NCI-H1092 treated with DMSO at 0.1 percent for 48 hours (cell line): Measurements from ENCODE around the gene GPRC5D.

Experiments
- DNase-seq: peaks from one replicate; lab custom pipeline; 2025; lab: John Stamatoyannopoulos, UW

GPRC5D gene

DNA sequence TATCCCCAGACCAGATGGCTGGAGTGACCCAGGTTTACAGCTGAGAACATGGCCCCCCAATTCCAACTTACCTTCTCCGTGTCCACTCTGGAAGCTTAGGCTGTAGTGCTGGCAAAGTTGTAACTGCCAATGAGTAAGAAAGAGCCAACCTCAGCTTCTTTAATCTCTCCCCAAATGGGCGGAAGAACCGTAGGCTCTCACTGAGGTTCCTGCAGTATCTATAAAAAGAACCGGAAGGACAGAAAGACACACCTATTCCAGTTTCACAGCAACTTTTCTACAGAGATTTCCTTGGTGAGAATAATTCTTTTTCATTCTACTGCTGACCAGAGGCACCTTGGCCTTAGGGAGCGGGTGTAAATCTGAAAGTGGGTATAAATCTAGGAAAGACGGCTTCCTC, at the start of gene GPRC5D:
Gene GPRC5D, minus strand, starts transcription at position 135 of the 400 bp plus-strand sequence. CDS start 1,786 bp downstream, outside the sequence.
- no peak for DNase-seq

DNA sequence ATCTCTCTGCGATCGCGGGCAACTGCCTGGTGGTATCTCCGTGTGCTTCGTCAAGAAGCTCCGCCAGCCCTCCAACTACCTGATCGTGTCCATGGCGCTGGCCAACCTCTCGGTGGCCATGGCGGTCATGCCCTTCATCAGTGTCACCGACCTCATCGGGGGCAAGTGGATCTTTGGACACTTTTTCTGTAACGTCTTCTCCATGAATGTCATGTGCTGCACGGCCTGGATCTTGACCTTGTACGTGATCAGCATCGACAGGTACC, 49.7 kb upstream of the GPRC5D start:
- no peak for DNase-seq

DNA sequence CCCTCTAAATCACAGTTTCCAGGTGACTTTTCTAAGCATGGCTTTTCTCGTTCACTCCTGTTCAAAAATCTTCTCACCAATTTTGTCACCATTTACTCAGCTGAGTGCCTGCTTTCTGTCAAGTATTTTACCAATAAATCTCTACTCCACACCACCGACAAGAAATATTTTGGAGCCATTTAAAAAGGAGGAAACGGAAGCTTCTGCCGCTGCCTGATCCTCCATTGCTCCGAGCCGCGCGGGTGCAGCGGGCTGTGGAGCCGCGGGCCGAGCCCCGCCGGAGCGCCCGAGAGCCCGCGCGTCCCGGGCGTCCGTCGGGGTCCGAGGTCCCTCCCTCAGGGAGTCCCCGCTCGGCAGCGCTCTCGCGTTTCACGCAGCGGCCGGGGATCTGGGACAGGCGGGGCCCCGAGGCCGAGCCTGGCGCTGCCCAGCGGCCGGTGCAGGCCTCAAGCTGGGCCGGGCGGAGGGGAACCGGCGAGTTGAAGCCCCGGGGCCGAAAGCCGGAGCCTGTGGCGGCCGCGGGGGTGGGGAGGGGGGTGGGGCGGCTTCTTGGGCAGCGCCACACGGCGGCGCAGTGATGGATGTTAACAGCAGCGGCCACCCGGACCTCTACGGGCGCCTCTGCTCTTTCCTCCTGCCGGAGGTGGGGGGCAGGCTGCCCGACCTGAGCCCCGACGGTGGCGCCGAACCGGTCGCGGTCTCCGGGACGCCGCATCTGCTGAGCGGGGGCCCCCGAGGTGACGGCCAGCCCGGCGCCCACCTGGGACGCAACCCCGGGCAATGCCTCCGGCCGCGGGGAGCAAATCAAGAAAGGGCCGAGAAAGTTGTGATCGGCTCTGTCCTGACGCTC, 49.2 kb upstream of the GPRC5D start:
- peak; percentile 50 for DNase-seq

DNA sequence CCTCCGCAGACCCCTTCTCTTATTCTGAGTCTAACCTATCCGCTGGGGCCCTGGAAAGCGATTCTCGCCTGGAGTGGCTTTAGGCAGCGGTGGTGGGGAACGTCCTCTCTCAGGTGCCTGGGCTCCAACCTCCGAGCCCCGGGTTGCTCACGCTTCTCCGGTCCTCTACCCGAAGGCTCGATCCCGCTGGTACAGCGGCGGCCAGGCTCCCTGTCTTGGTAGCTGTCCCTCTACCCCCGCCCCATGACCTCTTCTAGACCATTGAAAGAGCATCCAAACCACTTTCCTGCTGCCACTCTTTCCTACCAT, 48.6 kb upstream of the GPRC5D start:
- peak; percentile 87 for DNase-seq

DNA sequence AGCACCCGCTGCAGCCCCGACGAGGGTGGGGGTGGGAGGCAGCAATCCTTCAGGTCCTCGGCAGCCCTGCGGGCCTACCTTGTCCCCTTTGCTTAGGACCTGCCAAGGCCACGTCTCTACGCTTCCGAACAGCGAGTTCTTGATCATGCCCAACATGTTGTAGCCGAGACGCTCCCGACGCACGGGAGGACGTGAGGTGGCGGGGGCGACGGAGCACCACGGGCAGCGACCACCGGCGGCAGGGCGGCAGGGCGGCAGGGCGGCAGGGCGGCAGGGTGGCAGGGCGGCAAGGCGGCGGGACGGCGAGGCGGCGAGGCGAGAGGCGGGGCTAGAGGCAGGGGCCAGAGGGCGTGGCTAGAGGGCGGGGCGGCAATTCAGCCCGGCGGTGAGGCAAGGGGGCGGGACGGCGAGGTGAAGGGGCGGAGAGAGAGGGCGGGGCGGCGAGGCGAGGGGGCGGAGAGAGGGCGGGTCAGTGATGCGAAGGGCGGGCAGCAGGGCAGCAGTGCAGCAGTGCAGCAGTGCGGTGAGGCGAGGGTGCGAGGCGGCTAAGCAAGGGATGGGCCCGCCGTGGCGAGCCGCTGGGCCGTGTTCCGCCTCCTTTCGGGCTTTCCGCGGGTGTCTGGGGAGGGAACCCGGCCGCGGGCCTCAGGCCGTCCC, 48.1 kb upstream of the GPRC5D start, which contains the start of gene HEBP1:
Gene HEBP1, minus strand, starts transcription at position 307 of the 657 bp plus-strand sequence. Its CDS starts 151 bp downstream, at position 156.
- DNase-seq = peak; percentile 88

DNA sequence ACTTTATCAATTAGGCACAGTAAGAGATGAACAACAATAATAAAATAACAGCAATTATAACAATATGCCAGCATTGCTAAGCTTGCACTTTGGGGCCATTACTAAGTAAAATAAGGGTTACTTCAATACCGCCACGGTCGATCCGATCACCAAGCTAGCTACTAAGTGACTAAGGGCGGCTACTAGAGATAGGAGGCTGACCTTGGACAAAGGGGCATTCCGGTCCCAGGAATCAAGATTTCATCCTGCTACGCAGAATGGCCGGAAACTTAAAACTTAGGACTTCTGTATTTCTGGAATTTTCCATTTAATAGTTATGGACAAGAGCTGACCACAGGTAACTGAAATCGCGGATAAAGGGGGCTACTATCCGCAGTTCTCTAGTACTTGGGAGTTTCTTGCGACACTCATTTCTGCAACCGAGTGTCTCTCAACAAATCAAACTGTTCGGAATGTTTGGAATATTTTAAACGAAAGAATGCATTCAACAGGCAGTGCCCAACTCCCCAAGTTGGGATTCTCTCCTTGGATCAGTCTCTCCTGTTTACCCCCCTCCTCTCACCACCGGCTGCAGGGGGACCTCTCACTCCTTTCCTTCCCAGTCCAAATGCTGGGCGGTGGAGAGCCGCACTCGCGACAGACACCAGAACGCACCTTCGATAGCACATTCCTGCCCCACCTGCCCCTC, 47.4 kb upstream of the GPRC5D start:
- peak; percentile 50 for DNase-seq

DNA sequence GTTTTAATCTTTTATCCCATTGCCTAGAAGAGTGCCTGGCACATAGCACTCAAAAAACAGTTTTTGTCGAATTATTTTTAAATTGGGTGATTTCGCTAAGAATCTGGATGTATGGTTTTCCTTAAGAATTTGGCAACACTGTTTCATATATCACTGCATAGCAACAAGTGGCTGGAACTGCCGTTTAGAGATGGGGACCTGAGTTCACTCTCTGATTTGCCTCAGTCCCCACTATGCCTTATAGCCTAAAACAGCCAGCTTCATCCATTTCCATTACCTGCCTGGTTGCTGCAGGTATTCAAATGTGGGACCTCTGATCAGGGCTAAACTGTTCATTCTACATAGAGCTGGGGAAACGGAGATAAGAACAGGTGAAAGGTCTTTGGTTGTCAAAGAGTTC, 46.3 kb upstream of the GPRC5D start:
- DNase-seq = no peak

DNA sequence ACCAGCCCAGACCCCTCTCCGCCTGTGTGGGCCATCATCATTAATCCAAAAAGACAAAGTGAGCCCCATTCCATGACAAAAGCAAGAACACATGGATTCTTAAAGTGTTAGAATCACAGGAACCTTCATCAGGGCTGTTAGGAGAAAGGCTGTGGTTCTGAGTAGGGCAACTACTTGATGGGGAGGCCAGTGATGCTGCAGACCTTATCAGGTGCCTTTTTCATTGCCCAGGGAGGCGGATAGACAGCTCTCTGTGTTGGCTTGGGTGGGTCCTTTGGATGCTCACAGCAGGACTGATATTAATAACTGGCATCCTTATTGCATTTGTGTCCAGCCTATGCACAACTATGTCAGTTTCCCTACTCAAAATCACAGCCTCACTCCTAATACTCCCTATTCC, 45.8 kb upstream of the GPRC5D start:
- no peak for DNase-seq

DNA sequence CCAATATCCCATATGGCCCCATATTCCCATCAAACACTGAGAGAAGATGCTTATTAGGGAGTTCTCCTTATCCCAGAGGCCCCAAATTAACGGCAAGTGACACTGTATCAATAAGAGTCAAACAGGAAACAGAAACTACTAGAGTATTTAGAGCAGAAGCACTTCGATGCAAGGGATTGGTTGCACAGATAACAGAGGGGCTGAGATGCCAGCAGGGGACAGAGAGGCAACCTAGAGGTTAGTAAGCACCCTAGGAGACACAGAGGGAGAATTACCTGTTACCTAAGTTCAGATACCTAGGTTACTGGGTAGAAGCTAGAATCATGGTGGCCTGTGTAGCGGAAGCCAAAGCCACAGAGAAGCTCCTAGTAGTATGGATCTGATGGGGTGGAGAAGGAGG, 45.2 kb upstream of the GPRC5D start:
- DNase-seq = no peak

DNA sequence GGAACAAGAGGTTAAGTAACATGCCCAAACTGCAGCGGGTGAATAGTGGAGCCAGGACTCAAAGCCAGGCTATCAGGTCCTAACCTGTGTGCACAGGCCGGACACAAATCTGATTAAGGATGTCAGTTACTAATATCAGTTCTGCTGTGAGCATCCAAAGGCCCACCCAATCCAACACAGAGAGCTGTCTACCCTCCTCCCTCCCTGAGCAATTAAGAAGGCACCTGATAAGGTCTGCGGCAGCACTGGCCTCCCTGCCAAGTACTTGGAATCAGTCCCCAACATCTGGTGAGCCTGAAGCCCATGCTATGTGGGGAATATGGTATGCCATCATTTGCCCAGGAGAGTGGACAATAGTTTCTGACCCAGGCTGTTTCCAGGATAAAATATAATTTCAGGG, 44.2 kb upstream of the GPRC5D start:
- no peak for DNase-seq

DNA sequence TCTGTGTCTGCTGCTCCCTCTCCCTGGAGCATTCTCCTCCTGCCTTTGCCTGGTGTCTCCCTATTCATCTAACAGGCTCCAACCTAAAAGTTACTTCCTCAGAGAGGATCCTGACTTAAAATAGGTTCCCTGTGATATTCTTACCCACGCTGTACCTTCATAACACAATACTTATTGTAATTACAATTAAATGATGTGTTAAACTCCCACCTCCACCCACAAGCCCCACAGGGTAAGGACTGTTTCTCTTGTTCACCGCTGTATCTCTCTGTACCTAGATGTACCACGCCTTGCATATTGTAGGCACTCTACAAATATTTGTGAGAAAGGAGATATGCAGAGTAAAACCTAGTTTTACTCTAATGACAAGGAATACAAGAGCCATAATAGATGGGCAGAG, 43.1 kb upstream of the GPRC5D start:
- no peak for DNase-seq

DNA sequence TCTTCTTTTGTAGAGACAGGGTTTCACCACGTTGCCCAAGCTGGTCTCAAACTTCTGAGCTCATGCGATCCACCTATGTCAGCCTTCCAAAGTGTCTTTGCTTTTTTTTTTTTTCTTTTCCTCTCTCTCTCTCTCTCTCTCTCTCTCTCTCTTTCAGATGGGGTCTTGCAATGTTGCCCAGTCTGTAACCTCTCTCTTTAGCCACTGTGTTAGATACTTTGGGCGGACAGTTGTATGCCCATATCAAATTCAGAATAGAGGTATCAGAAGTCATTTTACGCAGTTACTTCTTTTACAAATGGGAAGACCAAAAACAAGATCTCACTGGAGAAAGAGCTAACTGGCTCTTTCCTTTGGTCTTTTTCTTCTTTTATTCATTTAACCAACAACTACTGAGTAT, 41.4 kb upstream of the GPRC5D start:
- DNase-seq = no peak

DNA sequence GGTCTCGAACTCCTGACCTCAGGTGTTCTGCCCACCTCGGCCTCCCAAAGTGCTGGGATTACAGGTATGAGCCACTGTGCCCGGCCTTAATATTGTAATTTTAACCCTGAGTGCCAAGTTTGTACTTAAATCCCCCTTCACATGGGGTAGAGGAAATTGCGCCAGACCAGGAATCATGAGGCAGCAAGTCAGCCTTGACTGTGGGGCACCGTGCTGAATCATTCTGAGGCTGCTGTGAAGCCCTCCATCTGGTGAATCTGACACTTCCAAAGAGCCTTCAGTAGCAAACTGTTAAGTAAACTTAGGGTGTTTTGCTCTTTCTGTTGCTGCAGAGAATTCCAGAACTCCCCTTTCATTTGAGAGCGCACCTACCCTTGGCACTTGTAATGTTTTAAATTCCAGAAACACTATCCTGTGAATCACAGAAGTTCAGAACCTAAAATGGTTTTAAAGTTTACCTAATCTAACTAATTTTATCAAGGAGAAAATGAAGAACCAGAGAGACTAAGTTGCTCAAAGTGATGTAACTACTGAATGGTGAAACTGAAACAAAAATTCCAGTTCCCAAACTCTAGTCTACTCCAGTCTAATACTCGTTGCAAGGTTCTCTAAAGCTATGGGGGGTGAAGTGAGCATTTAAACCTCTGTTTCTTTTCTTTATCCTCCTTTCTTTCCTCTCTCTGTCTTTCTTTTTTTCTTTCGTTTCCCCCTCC, 40.6 kb upstream of the GPRC5D start:
- DNase-seq = no peak

DNA sequence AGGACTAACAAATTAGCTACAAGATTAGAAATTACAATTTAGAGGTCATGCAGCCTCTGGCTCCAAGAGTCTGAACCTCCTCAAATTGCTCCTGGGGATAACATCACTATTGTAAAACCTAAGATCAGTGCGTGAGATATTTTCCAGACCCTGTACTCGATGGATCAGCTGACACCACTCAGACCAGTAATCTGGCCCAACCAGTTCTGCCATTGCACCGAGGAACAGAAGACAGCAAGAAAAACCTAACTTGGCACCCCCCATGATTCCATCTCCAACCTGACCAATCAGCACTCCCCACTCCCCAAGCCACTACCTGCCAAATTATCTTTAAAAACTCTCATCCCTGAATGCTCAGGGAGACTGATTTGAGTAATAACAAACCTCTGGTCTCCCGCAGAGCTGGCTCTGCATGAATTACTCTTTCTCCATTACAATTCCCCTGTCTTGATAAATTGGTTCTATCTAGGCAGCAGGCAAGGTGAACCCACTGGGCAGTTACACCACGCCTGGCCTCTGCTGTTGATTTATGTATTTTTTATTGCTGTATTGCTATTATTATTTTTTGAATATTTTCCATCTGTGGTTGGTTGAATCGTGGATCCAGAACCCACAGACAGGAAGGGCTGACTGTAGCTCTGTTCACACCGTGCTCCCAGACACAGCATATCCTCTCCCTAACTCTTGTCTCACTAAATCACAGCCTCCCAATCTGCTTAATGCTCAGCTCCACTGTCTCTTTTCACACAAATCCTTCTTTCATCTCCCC, 38.9 kb upstream of the GPRC5D start:
- DNase-seq = no peak

DNA sequence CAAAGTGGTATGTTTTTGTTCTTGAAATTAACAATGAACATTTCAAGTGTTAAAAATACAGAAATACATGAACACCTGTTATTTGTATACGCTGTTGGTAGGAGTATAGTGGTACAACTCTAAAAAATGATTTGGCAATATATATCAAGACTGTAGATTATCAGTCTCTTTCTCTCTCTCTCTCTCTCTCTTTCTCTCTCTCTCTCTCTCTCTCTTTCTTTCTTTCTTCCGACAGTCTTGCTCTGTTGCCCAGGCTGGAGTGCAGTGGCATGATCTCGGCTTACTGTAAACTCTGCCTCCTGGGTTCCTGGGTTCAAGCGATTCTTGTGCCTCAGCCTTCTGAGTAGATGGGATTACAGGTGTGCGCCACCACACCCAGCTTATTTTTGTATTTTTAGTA, 35.5 kb upstream of the GPRC5D start:
- no peak for DNase-seq

DNA sequence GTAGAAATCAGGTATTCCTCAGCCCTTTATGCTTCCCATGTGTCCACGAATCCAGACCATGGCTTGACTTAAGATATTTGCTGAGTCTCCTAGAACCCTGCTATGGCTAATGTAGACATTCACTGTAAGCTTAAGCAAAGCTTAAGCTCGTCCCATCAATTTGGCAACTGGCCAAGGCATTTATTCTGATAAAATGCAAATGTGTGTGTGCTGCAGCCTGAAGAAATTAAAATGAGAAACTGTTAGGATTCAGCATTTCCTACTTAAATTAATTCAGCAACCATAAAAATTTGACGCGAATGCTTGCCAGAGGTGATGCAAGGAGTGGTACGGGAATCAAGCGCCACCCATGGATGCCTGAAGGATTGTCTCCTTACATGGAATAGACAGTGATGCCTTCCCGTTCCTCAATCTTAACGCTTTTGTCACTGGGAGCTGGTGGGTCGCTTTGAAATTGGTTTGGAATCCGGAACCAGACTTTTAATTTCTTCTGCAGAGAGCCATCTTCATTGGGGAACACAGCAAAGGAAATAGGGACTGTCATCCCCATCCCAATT, 34.9 kb upstream of the GPRC5D start:
- DNase-seq = no peak

DNA sequence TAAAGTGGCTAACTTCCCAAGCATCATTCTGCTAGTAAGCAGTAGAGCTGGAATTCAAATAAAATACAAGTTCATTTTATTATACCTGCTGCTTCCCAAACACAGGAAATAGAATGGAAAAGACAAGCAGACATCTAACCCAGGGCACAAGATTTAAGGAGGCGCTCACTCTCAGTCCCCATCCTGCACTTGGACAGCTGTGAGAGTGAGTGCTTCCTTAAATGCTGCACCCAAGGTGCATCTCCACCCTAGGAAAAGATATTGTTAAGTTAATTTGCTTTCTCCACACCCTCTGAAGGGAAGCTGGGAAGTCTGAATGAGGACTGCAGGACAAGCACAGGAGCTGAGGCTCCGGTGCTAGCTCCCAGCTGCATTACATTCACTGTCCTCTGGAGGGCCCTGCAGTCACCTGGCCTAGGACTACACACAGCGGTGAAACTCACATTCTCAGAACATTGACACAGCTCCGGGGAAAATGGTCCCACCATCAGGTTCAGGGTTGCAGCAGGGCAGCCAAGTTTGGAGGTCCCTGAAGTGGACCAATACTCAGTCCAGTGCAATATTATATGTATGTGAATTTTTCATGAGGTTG, 33.9 kb upstream of the GPRC5D start:
- DNase-seq = no peak

DNA sequence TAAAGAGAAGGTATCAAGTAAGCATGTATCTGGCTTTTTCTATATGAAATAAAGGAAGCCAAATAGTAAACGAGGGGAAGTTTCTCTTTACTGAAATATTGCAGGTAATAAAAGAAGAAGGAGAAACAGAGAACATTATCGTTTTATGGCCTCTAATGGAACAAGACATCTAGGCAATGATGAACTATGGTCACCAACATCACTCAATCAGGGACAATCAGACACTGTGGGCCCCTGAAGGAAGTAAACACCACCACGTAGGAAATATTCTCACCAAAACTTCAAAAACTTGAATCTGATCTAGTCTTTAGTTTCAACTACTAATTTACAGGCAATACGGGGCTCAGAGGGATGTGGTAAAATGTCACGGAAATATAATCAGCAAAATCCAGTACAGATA, 32.2 kb upstream of the GPRC5D start:
- no peak for DNase-seq

DNA sequence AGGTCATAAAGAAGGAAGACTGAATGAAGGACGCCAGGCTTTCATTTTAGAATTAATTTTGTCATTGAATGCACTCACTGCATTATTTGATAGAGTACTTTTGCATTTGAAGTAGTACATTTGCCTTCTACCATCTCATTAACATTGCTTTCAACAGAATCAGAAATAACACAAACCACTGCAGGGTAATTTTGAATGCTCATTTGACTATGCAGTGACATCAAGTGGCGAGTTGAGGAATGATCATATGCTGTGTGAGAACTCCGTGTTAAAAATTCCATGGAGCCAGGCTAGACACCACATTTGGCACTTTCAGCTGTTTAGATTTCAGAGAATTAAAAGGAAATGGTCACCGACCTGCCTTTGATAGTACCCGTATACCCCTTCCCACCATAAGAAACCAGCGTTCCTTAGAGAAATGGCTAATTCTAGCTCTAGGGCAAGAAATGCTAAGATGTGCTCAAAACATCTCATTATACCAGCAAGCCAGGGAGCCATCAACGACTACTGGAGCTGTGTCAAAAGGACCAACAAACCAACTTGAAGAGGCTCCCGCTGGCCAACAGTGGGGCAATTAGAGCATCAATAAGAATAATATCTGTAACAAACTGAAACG, 31.6 kb upstream of the GPRC5D start:
- DNase-seq = peak; percentile 22

DNA sequence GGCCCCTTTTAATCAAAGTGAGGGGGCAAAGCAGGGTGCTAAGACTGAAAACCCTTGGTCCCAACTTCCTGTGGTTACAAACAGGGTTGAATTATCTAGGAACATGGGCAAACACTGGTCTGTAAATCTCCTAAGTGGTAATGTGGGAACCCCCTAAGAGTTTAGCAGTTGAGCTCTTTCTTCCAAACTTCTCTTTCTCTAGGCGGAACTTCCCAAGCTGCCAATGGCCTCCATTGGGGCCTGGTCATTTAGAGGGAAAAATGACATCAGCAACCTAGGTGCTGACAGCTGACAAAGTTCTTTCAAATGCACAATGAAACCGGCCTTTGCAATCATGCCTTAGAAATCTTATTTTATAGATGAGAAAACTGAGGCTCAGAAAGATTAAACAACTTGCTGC, 30.4 kb upstream of the GPRC5D start:
- no peak for DNase-seq
